Stimulated activated naive B cell treated with anti-CD40 and anti-IgM and Interleukin-4, amounts not matched to agents 10 μg/mL and 1 μg/mL and 100 μg/mL, for 72 hours (primary cell): Measurements from ENCODE around the gene DNAJB6.
"Not testable (repeated sequence)": the region's sequence is repeated elsewhere in the genome, so short reads cannot be mapped to it uniquely, and the experiment has no call there.

Experiments
- ATAC-seq, 2 donors: fragments of 150-1000 bp; cut with Tn5 transposase; replicated peaks; 2 replicates each; pipeline ENCODE4 v1.10.0; 2021; ENCODE audit warnings: moderate library complexity in 1 of 2
- DNase-seq: peaks from one replicate; pipeline ENCODE4 v3.0.0; 2021
- H3K27ac Mint-ChIP-seq: one replicate; pipeline ENCODE4 v1.8.0; 2022; ENCODE audit warnings: mild to moderate bottlenecking, mixed read lengths
- H3K27me3 Mint-ChIP-seq, 2 donors: one replicate each; pipeline ENCODE4 v1.8.0; 2022; ENCODE audit warnings: mixed read lengths in 2 of 2
- H3K36me3 Mint-ChIP-seq, 2 donors: one replicate each; pipeline ENCODE4 v1.8.0; 2022; ENCODE audit warnings: mixed read lengths in 2 of 2, mild to moderate bottlenecking in 1 of 2
- H3K4me1 Mint-ChIP-seq, 2 donors: one replicate each; pipeline ENCODE4 v1.8.0; 2022; ENCODE audit warnings: mixed read lengths in 2 of 2, mild to moderate bottlenecking in 1 of 2
- H3K4me3 Mint-ChIP-seq, 2 donors: one replicate each; pipeline ENCODE4 v1.8.0; 2022; ENCODE audit warnings: mild to moderate bottlenecking in 2 of 2, mixed read lengths in 2 of 2, moderate library complexity in 1 of 2
- H3K9me3 Mint-ChIP-seq, 2 donors: one replicate each; pipeline ENCODE4 v1.8.0; 2022; ENCODE audit warnings: mixed read lengths in 2 of 2, mild to moderate bottlenecking in 1 of 2

The DNAJB6 gene

DNA sequence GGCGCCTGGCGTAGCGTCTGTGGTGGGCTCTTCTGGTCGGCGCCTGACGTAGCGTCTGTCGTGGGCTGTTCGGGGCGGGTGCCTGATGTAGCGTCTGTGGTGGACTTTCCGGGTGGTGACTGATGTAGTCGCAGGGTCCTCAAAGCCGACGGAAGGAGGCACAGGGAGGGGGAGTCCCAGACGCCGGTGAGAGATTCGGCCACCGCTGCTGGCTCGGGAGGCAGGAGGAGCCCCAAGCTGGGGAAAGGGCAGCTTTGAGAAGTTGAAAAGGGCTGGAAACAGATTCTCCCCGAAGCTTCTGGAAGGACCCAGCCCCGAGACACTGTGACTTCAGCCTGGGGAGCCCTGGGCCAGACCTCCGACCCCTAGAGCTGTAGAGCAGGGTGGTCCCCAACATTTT is 105.7 kb downstream of the DNAJB6 start:
- peaks cover 13 to 14% of the 10 kb centered on the region in 2 donors for H3K27me3 Mint-ChIP-seq
- DNase-seq (no peak), ATAC-seq (no peak)
- peaks cover 10 to 11% of the 10 kb centered on the region in 2 donors for H3K9me3 Mint-ChIP-seq
- no peak overlapping the region for H3K4me3 Mint-ChIP-seq
- H3K36me3 Mint-ChIP-seq = peaks cover 2 to 6% of the 10 kb centered on the region in 2 donors
- H3K27ac Mint-ChIP-seq = no peak overlapping the region
- H3K4me1 Mint-ChIP-seq = no peaks in the 10 kb centered on the region

DNA sequence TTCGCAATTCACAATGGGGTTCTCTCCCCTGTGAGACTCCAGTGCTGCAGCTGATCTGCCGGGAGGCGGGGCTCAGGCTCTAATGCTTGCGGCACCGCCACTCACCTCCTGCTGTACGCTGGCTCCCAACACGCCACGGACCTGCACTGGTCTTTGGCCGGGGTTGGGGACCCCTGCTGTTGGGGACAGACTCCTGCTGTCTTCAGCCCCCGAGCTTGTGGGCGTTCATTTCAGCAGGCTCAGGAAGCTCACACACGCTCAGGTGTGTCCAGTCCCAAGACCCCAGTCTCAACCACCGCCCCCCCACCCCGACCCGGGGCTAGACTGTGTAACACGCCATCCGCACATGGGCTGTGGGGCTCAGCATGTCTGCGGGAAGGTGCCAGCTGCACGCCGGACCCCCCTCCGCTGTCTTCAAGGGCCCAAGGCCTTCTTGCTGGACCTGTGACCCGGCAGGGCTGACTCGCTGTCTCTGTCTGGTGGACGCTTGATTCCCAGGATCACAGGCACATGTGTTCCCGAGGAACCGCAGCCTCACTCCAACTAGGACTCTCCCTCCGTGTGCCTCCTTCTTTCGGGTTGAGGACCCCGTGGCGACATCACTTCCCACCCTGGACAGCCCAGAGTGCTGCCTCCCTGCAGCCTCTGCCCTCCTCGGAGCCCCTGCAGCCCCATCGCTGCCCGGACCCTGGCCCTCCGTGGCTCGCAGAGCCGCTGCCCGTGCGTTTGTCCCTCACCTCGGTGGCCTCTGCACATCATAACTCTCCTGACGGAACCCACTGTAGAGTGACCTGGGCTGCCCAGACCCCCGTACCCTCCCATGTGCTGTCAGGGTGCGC is 106.4 kb downstream of the DNAJB6 start:
- Mint-ChIP-seq H3K27me3 (peaks cover 13 to 14% of the 10 kb centered on the region in 2 donors), H3K4me3 (no peak overlapping the region), H3K9me3 (peaks cover 10 to 11% of the 10 kb centered on the region in 2 donors), H3K27ac (no peak overlapping the region), H3K36me3 (peaks cover 2 to 6% of the 10 kb centered on the region in 2 donors), H3K4me1 (no peaks in the 10 kb centered on the region)
- ATAC-seq = no peak
- no peak for DNase-seq

DNA sequence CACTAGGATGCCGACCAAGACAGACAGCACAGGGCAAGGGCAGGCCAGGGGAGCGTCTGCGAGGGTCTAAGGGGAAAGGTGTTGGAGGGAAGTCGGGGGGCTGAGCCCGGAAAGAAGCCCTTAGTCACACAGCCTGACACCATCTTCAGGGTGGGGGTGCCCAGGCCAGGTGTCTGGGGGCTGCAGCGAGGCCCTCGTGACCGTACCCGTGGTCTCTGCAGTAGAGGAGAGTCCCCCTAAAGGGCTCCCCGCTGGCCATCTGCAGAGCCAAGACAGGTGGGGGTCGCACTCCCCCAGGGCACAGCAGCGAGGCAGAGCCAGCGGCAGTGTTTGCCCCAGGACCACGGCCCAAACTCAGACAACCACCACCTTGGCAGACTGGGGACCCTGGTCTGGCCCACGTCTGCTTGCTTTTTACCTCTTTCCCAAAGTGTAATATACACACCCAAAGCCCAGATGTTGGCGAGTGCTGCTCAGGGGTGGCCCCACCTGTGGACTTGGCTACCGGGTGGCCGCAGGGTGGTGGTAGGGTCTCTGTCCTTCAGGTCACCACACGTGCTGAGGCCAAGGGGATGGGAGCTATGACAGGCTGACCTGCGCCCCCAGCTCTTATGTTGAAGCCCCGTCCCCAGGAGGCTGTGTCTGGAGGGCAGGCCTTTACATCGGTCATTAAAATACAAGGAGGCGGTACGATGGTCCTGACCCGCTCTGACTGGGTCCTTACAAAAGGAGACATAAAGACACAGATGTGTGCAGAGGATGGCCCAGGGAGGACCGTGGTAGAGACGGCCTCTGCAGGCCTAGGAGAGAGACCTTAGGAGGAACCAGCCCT is 107.4 kb downstream of the DNAJB6 start:
- ATAC-seq = no peak
- no peak overlapping the region for H3K4me3 Mint-ChIP-seq
- no peak overlapping the region for H3K27ac Mint-ChIP-seq
- peaks cover 2 to 6% of the 10 kb centered on the region in 2 donors for H3K36me3 Mint-ChIP-seq
- no peaks in the 10 kb centered on the region for H3K4me1 Mint-ChIP-seq
- no peak for DNase-seq
- H3K27me3 Mint-ChIP-seq = peaks cover 9 to 11% of the 10 kb centered on the region in 2 donors
- H3K9me3 Mint-ChIP-seq = peaks cover 9 to 10% of the 10 kb centered on the region in 2 donors

DNA sequence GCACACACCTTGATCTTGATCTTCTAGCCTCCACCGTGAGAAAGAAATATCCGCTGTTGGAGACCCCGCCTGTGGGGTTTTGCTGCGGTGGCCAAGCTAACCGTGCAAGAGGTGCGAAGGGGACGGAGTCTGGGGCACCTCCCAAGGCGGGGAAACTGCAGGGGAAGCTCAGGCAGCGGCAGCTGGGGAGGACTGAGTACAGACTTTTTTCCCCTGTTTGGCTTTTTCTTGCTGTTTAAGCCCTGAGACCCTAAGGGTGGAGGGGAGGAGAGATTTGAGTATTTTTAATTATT is 108.0 kb downstream of the DNAJB6 start:
- H3K4me3 Mint-ChIP-seq = no peak overlapping the region
- DNase-seq = no peak
- no peaks in the 10 kb centered on the region for H3K4me1 Mint-ChIP-seq
- peaks cover 4 to 5% of the 10 kb centered on the region in 2 donors for H3K9me3 Mint-ChIP-seq
- peaks cover 3 to 5% of the 10 kb centered on the region in 2 donors for H3K27me3 Mint-ChIP-seq
- peaks cover under 1 to 3% of the 10 kb centered on the region in 2 donors for H3K36me3 Mint-ChIP-seq
- no peak overlapping the region for H3K27ac Mint-ChIP-seq
- no peak for ATAC-seq

DNA sequence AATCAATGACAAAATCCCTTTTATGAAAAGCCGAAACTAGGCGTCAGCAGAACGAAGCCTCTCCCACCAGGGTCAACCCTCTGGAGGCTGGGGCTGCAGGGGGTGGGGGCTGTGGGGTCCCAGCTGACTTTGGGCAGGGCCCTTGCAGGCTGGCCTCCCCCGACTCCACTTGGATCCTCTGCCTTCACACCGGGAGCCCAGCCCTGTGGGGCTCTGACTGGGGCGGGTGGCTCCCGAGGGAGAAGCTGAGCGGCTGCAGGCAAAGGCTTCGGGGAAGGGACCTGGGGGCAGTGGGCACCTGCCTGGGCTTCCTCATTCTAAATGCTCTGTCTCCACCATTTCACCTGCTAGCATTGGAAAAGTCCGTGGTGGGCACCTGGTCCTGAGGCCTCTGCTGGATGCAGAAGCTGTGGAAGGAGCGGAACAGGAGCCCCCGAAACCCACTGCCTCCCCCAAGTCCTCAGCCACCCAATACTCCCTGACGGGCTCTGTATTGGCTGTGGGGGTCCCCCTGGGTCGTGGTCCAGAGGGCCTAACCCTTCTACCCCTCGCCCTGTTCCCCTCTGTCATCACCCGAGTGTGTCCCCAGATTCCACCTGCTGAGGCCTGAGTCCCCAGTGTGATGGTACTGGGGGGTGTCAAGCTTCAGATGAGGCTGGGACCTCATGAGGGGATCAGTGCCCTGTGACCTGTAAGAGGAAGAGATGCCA is 108.6 kb downstream of the DNAJB6 start:
- Mint-ChIP-seq H3K27me3 (peaks cover 0 to 8% of the 10 kb centered on the region in 2 donors), H3K36me3 (no peaks in the 10 kb centered on the region), H3K4me1 (no peaks in the 10 kb centered on the region), H3K27ac (no peak overlapping the region), H3K9me3 (peaks cover 0 to 5% of the 10 kb centered on the region in 2 donors), H3K4me3 (no peak overlapping the region)
- ATAC-seq (no peak), DNase-seq (no peak)

DNA sequence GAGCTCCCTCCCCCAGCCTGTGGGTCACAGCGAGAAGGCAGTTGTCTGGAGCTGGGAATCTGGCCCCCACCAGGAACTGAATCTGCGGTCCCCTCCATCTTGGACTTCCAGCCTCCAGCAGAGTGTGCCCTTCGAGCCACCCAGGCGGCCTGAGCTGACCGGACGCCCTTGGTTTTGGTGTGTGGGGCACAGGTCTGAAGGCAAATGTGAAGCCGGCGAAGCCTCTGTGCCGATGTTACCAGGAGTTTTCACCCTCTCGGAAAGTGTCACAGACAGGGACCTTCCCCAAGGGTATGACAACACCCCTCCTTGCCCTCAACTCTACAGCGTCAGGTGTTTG is 109.1 kb downstream of the DNAJB6 start:
- H3K4me3 Mint-ChIP-seq = no peak overlapping the region
- no peak for ATAC-seq
- H3K27me3 Mint-ChIP-seq = peaks cover 0 to 9% of the 10 kb centered on the region in 2 donors
- DNase-seq = no peak
- peaks cover 0 to 5% of the 10 kb centered on the region in 2 donors for H3K9me3 Mint-ChIP-seq
- H3K27ac Mint-ChIP-seq = no peak overlapping the region
- no peaks in the 10 kb centered on the region for H3K36me3 Mint-ChIP-seq
- no peaks in the 10 kb centered on the region for H3K4me1 Mint-ChIP-seq

DNA sequence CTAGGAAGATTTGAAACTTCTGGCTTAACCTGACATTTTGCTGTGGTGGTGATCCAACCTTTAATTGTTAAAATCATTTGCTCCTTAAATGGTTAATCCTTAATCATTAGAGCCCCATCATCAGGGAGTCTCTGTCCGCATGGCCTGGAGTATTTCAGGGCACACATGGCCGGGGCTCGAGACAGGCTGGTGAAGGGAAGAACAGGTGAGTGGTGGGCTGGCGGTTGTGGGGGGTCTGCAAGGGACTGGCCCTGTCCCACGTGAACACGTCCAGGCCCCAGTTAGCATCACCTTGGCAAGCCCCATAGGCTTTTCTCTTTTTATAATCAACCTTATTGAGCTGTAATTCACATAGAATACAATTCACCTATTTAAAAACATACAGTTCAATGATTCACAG is 109.5 kb downstream of the DNAJB6 start:
- H3K4me1 Mint-ChIP-seq = no peaks in the 10 kb centered on the region
- ATAC-seq (no peak), DNase-seq (no peak)
- H3K27me3 Mint-ChIP-seq = peaks cover 0 to 9% of the 10 kb centered on the region in 2 donors
- H3K27ac Mint-ChIP-seq = no peak overlapping the region
- no peak overlapping the region for H3K4me3 Mint-ChIP-seq
- H3K9me3 Mint-ChIP-seq = peaks cover 0 to 6% of the 10 kb centered on the region in 2 donors
- no peaks in the 10 kb centered on the region for H3K36me3 Mint-ChIP-seq

DNA sequence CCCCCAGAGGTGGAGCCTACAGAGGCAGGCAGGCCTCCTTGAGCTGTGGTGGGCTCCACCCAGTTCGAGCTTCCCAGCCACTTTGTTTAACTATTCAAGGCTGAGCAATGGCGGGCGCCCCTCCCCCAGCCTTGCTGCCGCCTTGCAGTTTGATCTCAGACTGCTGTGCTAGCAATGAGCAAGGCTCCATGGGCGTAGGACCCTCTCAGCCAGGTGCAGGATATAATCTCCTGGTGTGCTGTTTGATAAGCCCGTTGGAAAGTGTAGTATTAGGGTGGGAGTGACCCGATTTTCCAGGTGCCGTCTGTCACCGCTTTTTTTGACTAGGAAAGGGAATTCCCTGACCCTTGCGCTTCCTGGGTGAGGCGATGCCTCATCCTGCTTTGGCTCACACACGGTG is 117.2 kb downstream of the DNAJB6 start:
- not testable (repeated sequence) for DNase-seq, H3K36me3 Mint-ChIP-seq, H3K4me3 Mint-ChIP-seq, H3K4me1 Mint-ChIP-seq, ATAC-seq, H3K27ac Mint-ChIP-seq
- peaks cover 5 to 12% of the 10 kb centered on the region in 2 donors for H3K9me3 Mint-ChIP-seq
- peaks cover 19 to 30% of the 10 kb centered on the region in 2 donors for H3K27me3 Mint-ChIP-seq

DNA sequence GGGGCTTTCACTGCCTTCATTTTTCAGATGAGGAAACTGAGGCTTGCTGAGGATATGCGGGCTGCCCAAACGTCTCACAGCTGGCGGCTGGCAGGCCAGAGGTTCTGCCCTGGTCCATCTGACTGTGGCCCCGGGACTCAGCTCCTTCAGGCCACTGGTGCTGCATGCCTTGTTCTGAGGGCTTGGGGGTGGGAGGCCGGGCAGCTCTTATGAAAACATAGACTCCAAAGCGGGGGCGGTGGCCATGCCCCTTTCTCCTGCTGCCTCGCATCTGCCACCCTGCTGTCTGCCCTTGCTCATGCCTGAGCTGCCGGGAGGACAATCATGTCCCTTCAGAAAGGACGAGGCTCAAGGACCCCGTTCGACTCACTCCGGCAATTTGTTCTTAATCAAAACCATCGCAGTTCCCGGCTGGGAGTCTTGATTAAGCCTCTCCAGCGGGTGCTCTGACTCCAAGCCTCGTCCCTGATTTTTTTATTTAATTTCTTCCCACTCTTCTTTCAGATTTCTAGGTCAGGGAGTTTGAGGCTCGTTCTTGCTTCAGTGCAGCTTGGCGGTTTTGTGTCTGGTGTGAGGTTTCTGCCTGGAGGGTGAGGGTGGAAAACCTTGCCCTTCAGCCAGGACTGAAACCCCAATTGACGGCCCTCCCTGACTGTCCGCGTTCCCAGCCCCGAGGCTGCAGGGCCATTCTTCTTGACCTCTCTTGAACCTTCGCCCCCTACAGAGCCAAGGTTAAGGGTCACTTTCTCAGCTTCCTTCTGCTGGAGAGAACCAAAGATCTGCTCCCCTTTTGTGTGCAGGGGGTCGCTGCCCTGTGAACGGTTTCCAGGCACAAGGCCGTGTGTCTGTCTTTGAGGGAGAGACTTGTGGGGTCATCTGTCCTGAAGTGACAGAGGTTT is 120.8 kb downstream of the DNAJB6 start:
- DNase-seq (no peak), ATAC-seq (no peak)
- Mint-ChIP-seq H3K9me3 (peaks cover 5 to 8% of the 10 kb centered on the region in 2 donors), H3K27ac (no peak overlapping the region), H3K27me3 (peaks cover 30 to 35% of the 10 kb centered on the region in 2 donors), H3K4me1 (no peaks in the 10 kb centered on the region), H3K4me3 (no peak overlapping the region), H3K36me3 (peaks cover 0 to 3% of the 10 kb centered on the region in 2 donors)

DNA sequence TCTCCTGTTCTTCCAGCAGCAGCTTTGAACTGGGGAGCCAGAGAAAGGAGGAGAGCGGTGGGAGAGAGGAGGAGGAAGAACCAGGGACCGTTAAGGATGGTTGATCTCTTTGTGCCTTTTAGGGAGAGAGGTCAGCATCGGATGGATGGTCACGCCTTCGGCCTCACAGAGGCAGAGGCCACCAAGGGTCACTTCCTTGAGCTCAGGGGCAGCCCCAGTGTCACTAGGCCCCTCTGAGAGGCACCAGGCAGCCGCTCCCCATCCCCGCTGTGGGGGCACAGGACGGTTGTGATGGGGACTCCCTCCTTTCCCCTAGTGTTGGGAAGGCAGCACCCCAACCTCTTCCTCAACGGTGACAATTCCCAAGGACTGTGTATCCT is 121.4 kb downstream of the DNAJB6 start:
- Mint-ChIP-seq H3K4me1 (peaks cover 0 to 1% of the 10 kb centered on the region in 2 donors), H3K4me3 (no peak overlapping the region), H3K27ac (no peak overlapping the region), H3K27me3 (peaks cover 35% of the 10 kb centered on the region in 2 donors), H3K36me3 (peaks cover 0 to 3% of the 10 kb centered on the region in 2 donors), H3K9me3 (peaks cover 5% of the 10 kb centered on the region in 2 donors)
- no peak for DNase-seq
- no peak for ATAC-seq

DNA sequence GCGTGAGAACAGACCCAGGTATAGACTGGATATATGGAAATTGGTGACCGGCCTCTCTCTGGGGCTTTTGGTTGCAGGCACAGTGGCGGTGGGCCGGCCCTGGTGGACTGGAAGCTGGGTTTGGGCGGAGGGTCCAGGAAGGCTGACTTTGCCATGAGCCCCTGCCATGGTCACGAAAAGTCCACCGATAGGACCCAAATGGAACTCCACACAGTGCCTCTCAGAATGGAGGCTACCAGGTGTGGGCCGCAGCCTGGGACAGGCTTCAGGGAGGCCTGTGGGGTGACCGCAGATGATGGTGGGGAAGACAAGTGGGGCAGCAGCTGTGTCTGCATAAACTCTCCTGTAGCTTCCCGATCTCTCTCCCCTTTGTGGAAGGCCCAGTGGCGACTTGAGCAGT is 123.2 kb downstream of the DNAJB6 start:
- Mint-ChIP-seq H3K27me3 (peaks cover 37 to 42% of the 10 kb centered on the region in 2 donors), H3K4me1 (peaks cover 0 to 1% of the 10 kb centered on the region in 2 donors), H3K36me3 (peaks cover 0 to 3% of the 10 kb centered on the region in 2 donors), H3K9me3 (no peaks in the 10 kb centered on the region), H3K27ac (no peak overlapping the region), H3K4me3 (no peak overlapping the region)
- ATAC-seq = no peak
- DNase-seq = no peak

DNA sequence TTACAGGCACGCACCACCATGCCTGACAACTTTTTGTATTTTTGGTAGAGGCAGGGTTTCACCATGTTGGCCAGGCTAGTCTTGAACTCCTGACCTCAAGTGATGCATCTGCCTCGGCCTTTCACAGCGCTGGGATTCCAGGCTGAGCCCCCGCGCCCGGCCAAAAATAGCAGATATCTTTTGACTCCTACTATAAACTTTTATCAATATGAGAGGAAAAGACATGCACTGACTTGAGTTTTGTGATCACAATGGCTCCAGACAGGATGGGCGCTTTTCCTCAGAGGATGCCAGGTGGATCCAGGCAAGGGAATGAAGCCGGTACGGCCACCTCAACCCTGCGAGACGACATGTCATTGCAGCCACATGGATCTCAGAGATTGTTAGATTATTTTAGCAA is 123.9 kb downstream of the DNAJB6 start:
- H3K27me3 Mint-ChIP-seq = peaks cover 43 to 48% of the 10 kb centered on the region in 2 donors
- ATAC-seq (no peak), DNase-seq (no peak)
- no peak overlapping the region for H3K27ac Mint-ChIP-seq
- H3K4me1 Mint-ChIP-seq = peaks cover 0 to 1% of the 10 kb centered on the region in 2 donors
- H3K36me3 Mint-ChIP-seq = peaks cover 0 to 3% of the 10 kb centered on the region in 2 donors
- H3K9me3 Mint-ChIP-seq = no peaks in the 10 kb centered on the region
- H3K4me3 Mint-ChIP-seq = no peak overlapping the region

DNA sequence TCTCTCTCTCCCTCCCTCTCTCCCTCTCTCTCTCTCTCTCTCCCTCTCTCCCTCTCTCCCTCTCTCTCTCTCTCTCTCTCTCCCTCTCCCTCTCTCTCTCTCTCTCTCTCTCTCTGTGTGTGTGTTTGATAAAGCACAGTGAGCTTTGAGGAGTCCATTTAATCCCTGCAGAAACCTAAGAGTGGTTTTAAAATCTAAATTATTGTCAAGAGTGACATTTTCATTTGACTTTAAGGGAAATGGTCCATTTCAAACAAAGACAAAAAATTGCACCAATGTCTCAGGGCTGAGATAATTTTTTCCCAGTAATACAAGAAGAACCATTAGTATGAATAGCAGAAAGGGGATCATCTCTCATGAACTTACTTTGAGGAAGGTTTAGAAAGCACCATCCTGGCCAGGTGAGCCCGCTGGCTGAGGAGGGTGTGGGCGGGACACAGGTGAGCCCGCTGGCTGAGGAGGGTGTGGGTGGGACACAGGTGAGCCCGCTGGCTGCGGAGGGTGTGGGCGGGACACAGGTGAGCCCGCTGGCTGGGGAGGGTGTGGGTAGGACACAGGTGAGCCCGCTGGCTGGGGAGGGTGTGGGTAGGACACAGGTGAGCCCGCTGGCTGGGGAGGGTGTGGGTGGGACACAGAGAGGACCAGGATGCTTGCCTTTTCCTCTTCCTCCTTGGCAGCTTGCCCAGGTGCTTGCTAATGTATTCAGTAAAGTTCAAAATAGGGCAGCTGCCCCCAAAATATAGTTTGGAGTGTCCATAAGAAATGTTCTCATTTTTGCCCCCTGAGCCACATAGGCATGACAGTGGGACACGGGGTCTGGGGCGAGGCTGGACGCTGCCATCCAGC is 125.0 kb downstream of the DNAJB6 start:
- Mint-ChIP-seq H3K4me3 (no peak overlapping the region), H3K4me1 (peaks cover 0 to 1% of the 10 kb centered on the region in 2 donors), H3K36me3 (peaks cover 0 to 3% of the 10 kb centered on the region in 2 donors), H3K9me3 (no peaks in the 10 kb centered on the region), H3K27me3 (peaks cover 43 to 51% of the 10 kb centered on the region in 2 donors), H3K27ac (no peak overlapping the region)
- DNase-seq (no peak), ATAC-seq (no peak)
